Amniotic stem cell (primary cell): ENCODE measurements around the gene ARRDC5.
"Not testable (repeated sequence)": the region's sequence is repeated elsewhere in the genome, so short reads cannot be mapped to it uniquely, and the experiment has no call there.

Source experiments
- DNase-seq: peaks from one replicate; lab custom pipeline; 2025; lab: John Stamatoyannopoulos, UW

The ARRDC5 gene

DNA sequence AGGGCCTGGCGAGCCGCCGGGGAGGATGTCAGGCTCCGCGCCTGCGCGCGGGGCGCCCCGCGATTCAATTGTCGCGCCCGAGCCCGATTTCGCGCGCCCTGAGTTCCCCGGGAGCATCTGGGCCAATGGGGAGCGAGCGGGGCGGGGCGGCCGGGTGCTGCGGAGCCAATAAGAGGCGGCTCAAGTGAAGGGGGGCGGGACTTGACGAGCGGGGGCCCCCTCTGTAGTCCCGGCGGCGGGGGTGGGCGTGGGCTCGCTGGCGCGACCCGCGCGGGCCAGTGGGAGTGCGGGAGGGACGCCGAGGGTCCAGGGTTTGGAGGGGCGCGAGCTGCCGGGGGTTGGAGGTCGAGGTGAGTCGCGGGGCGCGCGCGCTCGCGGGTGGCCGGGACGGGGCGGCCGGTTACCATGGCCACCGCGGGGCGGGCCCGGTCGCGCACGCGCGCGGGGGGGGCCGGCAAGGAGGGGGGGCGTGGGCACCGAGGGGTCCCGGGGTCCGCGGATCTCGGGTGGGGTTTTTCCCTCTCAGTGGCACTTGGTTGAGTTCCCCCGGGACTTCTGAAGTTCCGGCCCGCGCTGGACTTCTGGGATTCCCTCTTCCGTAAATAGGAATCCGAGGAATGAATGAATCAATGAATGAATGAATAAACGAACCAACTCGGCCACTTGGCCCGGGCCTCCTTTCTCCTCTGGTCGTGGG is 7.3 kb upstream of the ARRDC5 start:
- DNase-seq: peak; percentile 91

- no peak for DNase-seq
Observed at GRCh38 chr19:4909156-4909896, 6.6 kb upstream of the ARRDC5 start, which contains the start of gene UHRF1. TSS of gene UHRF1 (plus strand) at chr19:4909501. CDS start at chr19:4910886, 1,385 bp downstream.

- no peak for DNase-seq
Observed at GRCh38 chr19:4908781-4909155, 6.1 kb upstream of the ARRDC5 start.

DNA sequence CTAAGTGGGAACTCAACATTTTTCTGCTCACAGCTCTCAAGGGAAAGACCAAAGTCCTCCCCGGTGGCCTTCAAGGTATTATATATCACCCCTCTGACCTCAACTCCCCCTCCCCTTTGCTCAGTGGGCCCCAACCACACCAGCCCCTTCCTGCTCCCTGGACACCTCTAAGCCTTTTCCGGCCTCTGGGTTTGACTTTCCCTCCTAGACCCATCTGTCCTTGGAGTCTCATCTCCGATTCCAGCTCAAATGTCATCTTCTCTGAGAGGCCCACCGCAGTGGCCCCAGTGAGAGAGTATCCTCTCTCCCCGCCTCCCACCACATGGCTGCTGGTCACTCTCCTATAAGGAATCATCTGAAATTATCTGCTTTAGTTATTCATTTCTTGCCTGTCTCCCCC is 5.7 kb upstream of the ARRDC5 start:
- DNase-seq: no peak

DNA sequence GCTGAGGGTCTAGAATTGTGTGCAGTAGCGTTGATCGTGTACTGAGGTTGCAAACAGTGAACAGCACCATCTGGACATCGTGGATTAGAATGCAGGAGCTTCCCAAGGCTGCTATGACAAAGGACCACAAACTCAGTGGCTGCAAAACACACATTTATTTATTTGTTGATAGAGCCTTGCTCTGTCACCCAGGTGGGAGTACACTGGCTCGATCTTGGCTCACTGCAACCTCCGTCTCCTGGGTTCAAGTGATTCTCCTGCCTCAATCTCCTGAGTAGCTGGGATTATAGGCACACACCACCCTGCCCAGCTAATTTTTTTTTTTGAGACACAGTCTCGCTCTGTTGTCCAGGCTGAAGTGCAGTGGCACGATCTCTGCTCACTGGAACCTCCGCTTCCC is 4.3 kb upstream of the ARRDC5 start:
- DNase-seq: no peak

- DNase-seq: no peak
Observed at GRCh38 chr19:4904481-4904880, 1.8 kb upstream of the ARRDC5 start.

DNA sequence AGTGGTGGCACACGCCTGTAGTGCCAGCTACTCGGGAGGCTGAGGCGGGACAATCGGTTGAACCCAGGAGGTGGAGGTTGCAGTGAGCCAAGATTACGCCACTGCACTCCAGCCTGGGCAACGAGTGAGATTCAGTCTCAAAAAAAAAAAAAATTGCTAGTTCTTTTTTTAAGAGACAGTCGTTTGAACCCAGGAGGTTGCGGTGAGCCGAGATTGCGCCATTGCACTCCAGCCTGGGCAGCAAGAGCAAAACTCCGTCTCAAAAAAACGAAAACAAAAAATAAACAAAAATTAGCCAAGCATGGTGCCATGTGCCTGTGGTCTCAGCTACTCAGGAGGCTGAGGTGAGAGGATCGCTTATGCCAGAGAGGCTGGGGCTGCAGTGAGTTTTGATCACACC is 1.8 kb downstream of the ARRDC5 start:
- DNase-seq: not testable (repeated sequence)

- no peak for DNase-seq
Observed at GRCh38 chr19:4897146-4897545, 5.5 kb downstream of the ARRDC5 start.

DNA sequence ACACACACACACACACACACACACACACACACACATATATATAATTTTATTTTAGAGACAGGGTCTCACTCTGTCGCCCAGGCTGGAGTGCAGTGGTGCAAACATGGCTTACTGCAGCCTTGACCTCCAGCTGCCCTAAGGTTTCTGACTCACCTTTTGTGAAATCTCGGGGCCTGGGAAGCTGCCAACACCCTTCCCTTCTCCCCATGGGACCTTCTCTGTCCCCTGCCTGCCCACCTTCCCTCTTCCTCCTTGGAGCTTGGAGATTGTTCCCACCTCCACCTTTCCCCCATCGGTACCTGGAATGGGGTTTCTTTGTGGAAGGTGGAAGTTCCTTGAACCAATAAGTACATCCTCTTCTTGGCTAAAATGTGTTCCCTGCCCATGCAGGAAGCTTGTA is 6.3 kb downstream of the ARRDC5 start:
- DNase-seq: no peak

GRCh38 chr19:4892962-4893361 is 9.7 kb downstream of the ARRDC5 start:
- not testable (repeated sequence) for DNase-seq

DNA sequence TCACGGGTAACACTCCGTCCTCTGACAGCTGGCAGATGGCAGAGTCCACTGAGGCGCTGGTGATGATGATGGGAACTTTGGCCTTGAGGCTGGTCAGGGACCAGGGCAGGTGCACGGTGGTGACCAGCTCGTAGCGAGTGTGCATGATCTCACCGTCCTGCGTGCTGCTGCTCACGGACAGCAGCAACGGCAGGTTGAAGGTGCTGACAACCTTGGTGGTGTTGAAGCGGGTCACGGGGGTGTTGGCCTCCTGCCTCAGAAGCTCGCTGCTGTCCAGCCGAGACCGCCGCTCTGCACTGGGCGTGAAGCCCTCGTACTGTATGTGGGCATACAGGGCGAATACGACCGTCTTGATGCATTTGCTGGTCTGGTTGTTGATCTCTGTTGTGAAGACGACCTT is 11.6 kb downstream of the ARRDC5 start:
- no peak for DNase-seq

GRCh38 chr19:4889034-4889815 is 13.5 kb downstream of the ARRDC5 start:
- DNase-seq: peak; percentile 58

- not testable (repeated sequence) for DNase-seq
Observed at GRCh38 chr19:4887803-4888202, 14.9 kb downstream of the ARRDC5 start.

- not testable (repeated sequence) for DNase-seq
Observed at GRCh38 chr19:4884993-4885392, 17.7 kb downstream of the ARRDC5 start.

GRCh38 chr19:4882874-4883273 is 19.8 kb downstream of the ARRDC5 start:
- DNase-seq: not testable (repeated sequence)

DNA sequence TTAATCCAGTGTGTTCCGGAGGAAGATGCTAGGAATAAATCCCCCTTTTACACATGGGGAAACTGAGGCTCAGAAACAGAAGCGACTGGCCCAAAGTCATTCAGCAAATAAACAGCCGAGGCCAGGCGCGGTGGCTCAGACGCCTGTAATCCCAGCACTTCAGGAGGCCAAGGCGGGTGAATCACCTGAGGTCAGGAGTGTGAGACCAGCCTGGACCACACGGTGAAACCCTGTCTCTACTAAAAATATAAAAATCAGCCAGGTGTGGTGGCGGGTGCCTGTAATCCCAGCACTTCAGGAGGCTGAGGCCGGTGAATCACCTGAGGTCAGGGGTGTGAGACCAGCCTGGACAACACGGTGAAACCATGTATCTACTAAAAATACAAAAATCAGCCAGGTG is 23.7 kb downstream of the ARRDC5 start:
- DNase-seq: no peak

DNA sequence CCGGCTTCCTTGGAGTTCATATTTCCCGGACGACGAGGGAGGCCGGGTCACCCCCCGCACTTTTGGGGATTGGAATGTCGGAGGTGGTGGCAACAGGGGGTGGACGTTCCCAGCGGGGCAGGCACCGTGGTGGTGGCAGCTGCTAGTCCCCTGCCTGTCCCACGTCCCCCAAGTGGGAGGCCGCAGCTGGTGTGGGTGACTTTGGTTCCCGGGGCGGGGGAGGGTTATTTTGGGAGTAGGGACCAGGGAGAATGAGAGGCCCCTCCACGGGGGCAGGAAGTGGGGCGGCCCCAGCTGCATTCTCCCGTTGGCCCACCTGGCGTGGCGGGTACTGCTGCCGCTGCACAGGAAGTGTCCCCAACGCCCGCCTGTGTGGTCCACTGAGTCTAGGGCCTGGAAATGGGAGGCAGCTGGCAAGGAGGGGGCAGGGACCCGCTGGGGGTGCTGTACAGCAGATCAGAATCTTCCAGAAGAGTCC is 24.2 kb downstream of the ARRDC5 start:
- DNase-seq: no peak

- no peak for DNase-seq
Observed at GRCh38 chr19:4877753-4878490, 24.8 kb downstream of the ARRDC5 start.

DNA sequence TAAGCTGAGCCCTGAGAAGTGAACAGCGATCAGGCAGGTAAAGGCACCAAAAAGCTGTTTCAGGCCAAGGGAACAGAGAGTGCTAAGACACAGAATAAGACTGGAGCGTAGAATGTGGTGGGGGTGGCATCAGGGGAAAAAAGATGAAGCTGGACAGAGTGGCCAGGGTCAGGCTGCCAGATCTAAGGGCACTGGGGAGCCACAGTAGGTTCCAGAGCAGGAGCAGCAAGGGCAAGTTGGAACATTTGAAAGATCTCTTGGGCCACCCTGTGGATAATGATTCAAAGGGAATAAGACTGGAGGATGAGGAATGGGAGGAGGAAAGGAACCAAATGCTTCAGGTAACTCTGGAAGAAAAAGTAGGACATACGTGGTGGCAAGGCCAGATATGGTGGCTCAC is 28.8 kb downstream of the ARRDC5 start:
- no peak for DNase-seq

DNA sequence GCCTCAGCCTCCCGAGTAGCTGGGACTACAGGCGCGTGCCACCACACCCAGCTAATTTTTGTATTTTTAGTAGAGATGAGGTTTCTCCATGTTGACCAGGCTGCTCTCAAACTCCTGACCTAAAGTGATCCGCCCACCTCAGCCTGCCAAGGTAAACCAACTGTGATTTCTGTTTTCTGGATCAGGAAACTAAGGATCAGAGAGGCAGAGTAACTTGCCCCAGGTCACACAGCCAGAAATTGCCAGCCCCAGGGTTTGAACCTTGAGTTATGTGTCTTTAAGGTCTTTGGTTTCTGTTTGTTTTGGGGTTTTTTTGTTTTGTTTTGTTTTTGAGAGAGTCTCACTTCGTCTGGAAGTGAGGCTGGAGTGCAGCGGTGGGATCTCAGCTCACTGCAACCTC is 31.0 kb downstream of the ARRDC5 start:
- no peak for DNase-seq

DNA sequence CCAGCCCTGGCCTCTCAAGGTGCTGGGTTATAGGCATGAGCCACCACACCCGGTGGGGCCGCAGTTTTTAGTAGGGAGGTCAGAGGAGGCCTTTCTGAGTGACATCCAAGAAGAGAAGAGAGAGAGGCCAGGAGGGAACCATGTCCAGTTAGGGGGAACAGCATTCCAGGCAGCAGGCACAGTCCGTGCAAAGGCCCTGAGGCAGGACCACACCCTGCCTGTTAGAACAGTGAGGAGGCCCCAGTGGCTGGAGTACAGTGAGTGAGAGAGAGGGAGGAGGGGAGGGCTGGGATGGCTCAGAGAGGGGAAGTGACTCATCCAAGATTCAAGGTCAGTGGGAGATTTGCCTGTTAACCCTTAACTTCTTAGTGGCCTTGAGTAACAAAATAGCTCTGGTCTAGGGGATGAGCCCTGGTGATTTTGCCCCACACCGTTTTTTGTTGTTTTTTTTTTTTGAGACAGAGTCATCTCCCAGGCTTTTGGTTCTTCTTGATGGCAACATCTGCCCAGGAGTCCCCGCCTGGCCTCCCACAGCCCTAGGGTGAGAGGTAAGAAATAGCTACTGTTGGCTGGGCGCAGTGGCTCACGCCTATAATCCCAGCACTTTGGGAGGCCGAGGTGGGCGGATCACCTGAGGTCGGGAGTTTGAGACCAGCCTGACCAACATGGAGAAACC is 32.5 kb downstream of the ARRDC5 start:
- DNase-seq: peak; percentile 60
